Occipital lobe (tissue), 2 donors: ENCODE results near the gene ZNRF2. TPM values are rescaled to one million over a fixed set of nuclear protein-coding genes. Genes with fewer than 3 reads are reported as not detected.
A peak's percentile ranks its signal among the peaks of the same experiment; 100 is the strongest.

ENCODE experiments used
- DNase-seq: peaks from one replicate; lab custom pipeline; 2025; lab: John Stamatoyannopoulos, UW
- total RNA-seq: library from RNA; depleted of rRNA; stranded (reverse); fragments of >200 nt; gene quantifications from one replicate; pipeline ENCODE4 v1.2.3, GENCODE V29; 2014

ZNRF2 gene
- 76.6 TPM for total RNA-seq

DNA sequence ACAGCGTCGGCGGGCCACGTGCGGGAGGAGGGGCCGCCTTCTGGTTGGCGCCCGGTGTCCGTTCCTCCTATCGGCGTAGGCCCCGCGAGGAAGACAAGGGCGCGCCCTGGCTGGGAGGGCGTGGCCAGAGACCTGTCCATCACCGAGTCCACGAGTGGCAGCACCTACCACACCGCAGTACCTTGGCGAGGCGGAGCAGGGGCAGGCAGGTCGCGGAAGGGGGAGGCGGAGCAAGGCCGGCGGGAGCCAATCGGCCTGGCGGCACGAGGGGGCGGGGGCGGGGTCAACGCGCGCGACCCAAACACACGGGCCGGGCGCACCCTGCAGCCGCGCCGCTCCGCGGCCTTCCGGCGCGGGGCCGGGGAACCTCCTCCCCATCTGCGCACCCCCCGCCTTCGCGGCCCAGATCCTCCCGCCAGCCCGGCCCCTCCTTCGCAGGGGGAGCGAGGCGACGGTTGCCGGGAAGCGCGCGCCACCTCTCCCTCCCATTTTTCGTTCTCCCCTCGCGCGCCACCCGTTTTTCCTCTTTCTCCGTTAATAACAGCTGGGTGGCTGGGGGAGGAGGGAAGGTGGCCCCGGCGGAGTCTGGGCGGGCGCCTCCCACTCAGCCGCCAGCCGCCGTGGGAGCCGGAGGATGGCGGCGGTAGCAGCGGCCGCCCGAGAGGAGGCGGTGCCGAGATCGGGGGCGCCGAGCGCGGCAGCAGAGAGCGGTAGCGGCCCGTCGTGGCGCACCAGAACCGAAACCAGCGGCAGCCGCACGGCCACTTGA, at the start of gene ZNRF2:
Gene ZNRF2 (plus strand): TSS at position 300 of the 769 bp plus-strand sequence. CDS start 761 bp downstream, outside the sequence.
- peak; percentile 96 for DNase-seq

- no peak for DNase-seq
These were observed 47.1 kb upstream of the ZNRF2 start for GRCh38 chr7:30237271-30237695.

GRCh38 chr7:30238721-30239441, 45.5 kb upstream of the ZNRF2 start:
- peak; percentile 16 for DNase-seq

DNA sequence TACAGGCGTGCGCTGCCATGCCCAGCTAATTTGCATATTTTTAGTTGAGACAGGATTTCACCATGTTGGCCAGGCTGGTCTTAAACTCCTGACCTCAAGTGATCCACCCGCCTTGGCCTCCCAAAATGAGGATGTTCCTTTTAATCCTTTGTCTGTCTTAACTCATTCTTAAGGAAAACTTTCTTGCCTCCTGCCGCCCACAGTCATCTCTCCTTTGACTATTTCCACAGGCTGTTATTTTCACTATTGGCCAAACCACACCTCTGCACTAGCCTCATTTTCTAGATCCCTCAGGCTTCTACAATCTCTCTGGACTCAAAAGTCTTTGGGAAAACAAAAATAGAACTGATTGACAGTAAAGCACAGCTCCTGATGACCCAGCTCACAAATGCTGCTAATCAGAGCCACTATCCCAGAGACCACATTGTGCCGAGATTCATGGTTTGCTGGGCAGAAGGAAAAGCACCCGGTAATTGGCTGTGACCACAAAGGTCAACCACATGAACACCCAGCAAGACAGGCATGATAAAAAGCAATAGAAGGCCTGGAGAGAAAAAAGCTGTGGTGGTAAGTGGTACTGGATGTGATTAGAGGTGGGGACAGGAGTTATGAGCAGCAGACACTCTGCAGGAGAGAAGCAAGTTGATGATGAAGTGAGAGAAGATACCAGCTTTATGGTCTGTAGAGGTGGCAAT, 44.1 kb upstream of the ZNRF2 start:
- no peak for DNase-seq

DNA sequence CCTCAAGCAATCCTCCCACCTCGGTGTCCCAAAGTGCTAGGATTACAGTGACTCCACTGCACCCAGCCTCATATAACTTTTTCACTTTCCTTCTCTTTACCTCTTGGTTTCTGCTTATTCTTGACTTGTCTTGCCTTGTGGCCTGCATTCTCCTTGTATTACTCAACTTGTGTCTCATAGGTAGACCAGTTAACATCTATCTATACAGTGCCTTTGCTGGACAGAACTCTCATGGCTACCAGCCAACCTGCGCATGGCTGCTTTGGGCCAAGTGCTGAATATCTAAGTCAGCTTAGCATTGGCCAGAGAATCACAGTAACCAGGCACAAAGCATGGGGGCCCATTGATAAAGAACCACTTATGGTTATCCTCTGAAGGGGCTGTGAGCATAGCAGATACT, 42.6 kb upstream of the ZNRF2 start:
- no peak for DNase-seq

DNA sequence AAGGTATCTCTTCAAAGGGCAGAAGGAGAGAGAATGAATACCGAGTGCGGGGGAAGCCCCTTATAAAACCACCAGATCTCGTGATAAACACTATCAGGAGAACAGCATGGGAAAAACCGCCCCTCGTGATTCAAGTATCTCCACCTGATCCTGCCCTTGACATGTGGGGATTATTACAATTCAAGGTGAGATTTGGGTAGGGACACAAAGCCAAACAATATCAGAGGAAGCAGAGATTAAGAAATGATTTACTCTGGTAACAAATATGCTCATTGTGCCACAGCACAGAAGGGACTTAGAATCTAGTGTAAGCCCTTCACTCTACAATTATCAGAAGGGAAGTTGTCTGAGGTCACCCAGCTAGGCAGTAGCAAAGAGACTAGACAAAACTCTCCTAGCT, 40.1 kb upstream of the ZNRF2 start:
- no peak for DNase-seq

GRCh38 chr7:30245913-30246312, 38.5 kb upstream of the ZNRF2 start:
- no peak for DNase-seq

- DNase-seq, result no peak
These were observed 38.0 kb upstream of the ZNRF2 start for GRCh38 chr7:30246392-30246791.

DNA sequence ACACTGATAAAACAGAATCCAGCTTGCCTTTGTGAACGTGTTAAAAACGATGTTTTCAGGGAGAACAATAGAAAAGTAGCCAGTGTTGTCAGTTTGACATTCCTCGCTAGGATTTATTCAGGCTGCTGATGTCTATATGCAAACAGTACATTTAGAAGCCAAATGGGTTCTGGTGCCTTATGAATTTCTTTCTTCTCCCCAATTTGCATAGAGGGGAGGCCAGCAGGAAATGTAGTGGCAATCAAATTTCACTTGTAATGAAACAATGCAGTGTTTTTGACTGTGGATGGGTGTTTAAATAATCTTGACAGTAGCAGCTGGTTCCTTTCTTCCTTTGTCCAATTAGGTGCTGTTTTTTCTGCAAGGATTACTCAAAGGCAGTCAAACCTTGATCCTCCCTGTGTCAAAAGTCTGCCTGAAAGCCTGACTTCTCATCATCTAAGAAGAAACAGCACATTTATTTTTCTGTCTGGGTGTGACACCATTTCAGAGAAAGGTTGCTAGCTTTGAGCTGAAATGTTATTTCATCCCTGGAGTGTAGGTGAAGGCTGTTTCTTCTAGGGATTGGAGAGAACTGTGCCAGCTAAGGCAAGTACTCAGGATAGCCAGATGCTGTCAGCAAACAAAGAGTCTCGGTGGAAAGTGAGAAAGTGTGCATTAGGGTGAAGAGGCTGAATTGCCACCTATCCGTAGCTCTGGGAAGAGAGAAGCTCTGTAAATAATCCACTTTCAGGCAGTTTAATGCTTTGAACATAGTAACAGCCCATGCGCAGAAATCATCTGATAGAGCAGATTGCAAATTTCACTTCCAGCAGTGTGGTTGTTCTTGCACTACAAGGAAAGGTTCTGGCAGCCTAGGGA, 36.6 kb upstream of the ZNRF2 start:
- DNase-seq, result no peak

GRCh38 chr7:30249316-30249715, 35.1 kb upstream of the ZNRF2 start:
- DNase-seq, result no peak

GRCh38 chr7:30249986-30250774, 34.2 kb upstream of the ZNRF2 start:
- DNase-seq, result no peak

DNA sequence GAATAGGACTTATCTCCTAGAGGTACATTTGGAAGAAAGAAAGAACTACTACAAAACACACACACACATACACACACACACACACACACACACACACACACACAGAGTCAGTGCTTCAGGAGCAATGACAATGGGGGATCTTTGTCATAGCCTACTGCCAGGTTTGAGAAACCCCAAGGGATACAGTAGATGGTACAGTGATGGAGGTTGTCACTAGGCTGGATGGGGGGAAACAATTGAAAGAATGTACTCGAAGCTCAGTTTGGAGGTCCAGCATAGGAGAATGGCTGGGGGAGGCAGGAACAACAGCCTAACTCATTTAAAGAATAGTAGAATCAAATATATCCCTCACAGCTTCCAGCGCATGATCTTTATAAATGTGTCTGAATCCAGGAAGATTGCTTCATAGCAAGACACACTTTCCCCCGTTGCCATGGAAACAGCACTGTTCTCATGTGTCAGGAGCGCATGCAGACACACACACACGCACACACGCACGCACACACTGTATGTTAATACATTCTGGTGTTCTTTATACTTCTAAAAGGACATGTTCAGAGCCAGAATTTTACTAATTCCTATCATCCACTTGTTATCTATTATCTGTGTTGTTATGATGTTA, 32.6 kb upstream of the ZNRF2 start:
- DNase-seq, result no peak

GRCh38 chr7:30252885-30253795, 31.3 kb upstream of the ZNRF2 start:
- no peak for DNase-seq

DNA sequence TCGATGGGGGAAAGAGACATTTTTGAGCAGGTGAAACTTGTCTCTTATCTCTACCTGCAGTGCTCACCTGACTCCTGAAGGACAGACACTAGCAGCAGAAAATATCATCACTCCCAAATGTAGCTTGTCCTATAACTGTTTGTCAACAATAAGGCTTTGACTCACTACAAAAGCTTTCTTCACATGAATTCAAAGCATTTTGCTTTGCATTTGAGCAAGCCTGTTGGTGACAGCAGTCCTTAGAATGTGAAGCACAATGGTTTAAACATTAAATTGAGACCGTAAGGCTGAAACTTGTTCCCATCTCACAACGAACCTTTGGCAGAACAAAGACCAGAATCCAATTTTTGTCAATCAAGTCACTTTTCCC, 30.6 kb upstream of the ZNRF2 start:
- no peak for DNase-seq

- DNase-seq, result no peak
These were observed 30.1 kb upstream of the ZNRF2 start for GRCh38 chr7:30254248-30254647.

- no peak for DNase-seq
These were observed 29.7 kb upstream of the ZNRF2 start for GRCh38 chr7:30254717-30255063.

DNA sequence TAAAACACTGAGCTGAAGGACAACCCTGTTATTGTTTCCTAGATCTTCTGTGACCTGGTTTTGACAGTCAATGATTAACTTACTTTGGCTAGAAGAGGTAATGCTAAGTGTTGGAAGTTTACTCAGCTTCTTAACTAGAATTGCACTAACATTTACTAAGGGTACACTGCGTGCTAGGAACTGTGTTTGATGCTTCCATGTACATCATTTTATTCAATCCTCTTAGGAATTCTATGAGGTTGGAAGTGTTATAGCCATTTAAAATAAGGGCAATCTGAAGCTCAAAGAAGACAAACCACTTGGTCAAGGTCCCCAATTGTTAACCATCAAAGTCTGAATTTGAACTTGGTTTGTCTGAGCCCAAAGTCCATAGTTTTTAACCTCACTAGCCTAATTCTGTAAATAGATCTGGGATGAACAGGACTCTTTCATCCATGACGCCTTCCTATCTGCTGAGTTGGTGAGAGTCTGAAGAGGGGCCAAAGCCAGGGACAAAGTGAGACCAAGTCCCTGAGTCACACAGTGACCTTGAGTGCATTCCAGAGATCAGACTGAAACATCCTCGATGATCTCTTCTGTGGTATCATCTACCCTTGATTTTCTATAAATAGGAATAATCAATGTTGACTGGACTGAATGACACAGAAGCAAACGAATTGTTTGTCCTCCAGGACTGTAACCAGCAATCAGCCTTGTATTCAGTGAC, 29.2 kb upstream of the ZNRF2 start:
- DNase-seq, result no peak

GRCh38 chr7:30256349-30256858, 28.0 kb upstream of the ZNRF2 start:
- DNase-seq, result no peak
